Measurements from ENCODE around the gene FAM53B. TPM values are rescaled to one million over a fixed set of nuclear protein-coding genes. Genes with fewer than 3 reads are reported as not detected.

Gene FAM53B
- total RNA-seq, 4 donors from 2014 or later = 25.2 to 43.3 (median 34.7) TPM

GRCh38 chr10:124665980-124666379 is 78.2 kb downstream of the FAM53B start:
- intact Hi-C loops (cut with DNase I) = no loop called here
- Histone ChIP-seq H3K27me3 (no peaks in the 10 kb centered on the region), H3K9me3 (no peaks in the 10 kb centered on the region), H3K4me1 (peaks cover 31 to 61% (median 55%) of the 10 kb centered on the region in 4 donors), H3K36me3 (peaks cover 0 to 27% (median 13%) of the 10 kb centered on the region in 4 donors), H3K4me3 (no peak overlapping the region), H3K27ac (replicated peaks in 1 of 4) (no peak overlapping the region)
- WGBS = 88% methylated on average over 3 of the region's 3 CpGs
- no peak for TF ChIP-seq CTCF (IDR thresholded peaks at IDR 0.05)
- TF ChIP-seq POLR2A (IDR thresholded peaks at IDR 0.05; ENCODE audit: low read depth) = no peak
- no peak for TF ChIP-seq EP300 (IDR thresholded peaks at IDR 0.05)
- TF ChIP-seq POLR2AphosphoS5 (IDR thresholded peaks at IDR 0.05) = no peak
- DNase-seq (ENCODE audit: extremely low spot score) = no peak

GRCh38 chr10:124665558-124665957 is 78.6 kb downstream of the FAM53B start:
- intact Hi-C loops (cut with DNase I) = no loop called here
- no peak overlapping the region for H3K27ac ChIP-seq (replicated peaks in 1 of 4)
- H3K9me3 ChIP-seq = no peaks in the 10 kb centered on the region
- peaks cover 27 to 56% (median 51%) of the 10 kb centered on the region in 4 donors for H3K4me1 ChIP-seq
- TF ChIP-seq CTCF (IDR thresholded peaks at IDR 0.05) (no peak), POLR2AphosphoS5 (IDR thresholded peaks at IDR 0.05) (no peak), EP300 (IDR thresholded peaks at IDR 0.05) (no peak), POLR2A (IDR thresholded peaks at IDR 0.05; ENCODE audit: low read depth) (no peak)
- no peaks in the 10 kb centered on the region for H3K27me3 ChIP-seq
- H3K36me3 ChIP-seq = peaks cover 0 to 27% (median 13%) of the 10 kb centered on the region in 4 donors
- DNase-seq (ENCODE audit: extremely low spot score) = no peak
- H3K4me3 ChIP-seq = no peak overlapping the region
- WGBS = 81% methylated on average over 6 of the region's 8 CpGs

- intact Hi-C loops (cut with DNase I) = no loop called here
- no peak overlapping the region for H3K27ac ChIP-seq (replicated peaks in 1 of 4)
- peaks cover 23 to 56% (median 46%) of the 10 kb centered on the region in 4 donors for H3K4me1 ChIP-seq
Observed at GRCh38 chr10:124665091-124665490, 79.1 kb downstream of the FAM53B start.

GRCh38 chr10:124663766-124664360 is 80.3 kb downstream of the FAM53B start:
- no peak overlapping the region for H3K4me3 ChIP-seq
- intact Hi-C loops (cut with DNase I) = no loop called here
- no peak overlapping the region for H3K27ac ChIP-seq (replicated peaks in 1 of 4)
- DNase-seq (ENCODE audit: extremely low spot score) = no peak
- peaks cover 0 to 22% (median 13%) of the 10 kb centered on the region in 4 donors for H3K36me3 ChIP-seq
- WGBS = 91% methylated on average over 4 of the region's 11 CpGs
- no peaks in the 10 kb centered on the region for H3K9me3 ChIP-seq
- TF ChIP-seq POLR2AphosphoS5 (IDR thresholded peaks at IDR 0.05) = no peak
- no peak for TF ChIP-seq CTCF (IDR thresholded peaks at IDR 0.05)
- no peak for TF ChIP-seq POLR2A (IDR thresholded peaks at IDR 0.05; ENCODE audit: low read depth)
- H3K4me1 ChIP-seq = peaks cover 21 to 56% (median 43%) of the 10 kb centered on the region in 4 donors
- no peaks in the 10 kb centered on the region for H3K27me3 ChIP-seq

More at GRCh38 chr10:124665091-124665490, 79.1 kb downstream of the FAM53B start:
- peaks cover 0 to 27% (median 13%) of the 10 kb centered on the region in 4 donors for H3K36me3 ChIP-seq
- no peaks in the 10 kb centered on the region for H3K9me3 ChIP-seq
- no peak for DNase-seq (ENCODE audit: extremely low spot score)
- 100% methylated on average over 2 of the region's 2 CpGs for WGBS
- TF ChIP-seq EP300 (IDR thresholded peaks at IDR 0.05) = no peak
- no peak for TF ChIP-seq POLR2AphosphoS5 (IDR thresholded peaks at IDR 0.05)
- no peak for TF ChIP-seq CTCF (IDR thresholded peaks at IDR 0.05)
- no peak for TF ChIP-seq POLR2A (IDR thresholded peaks at IDR 0.05; ENCODE audit: low read depth)
- no peaks in the 10 kb centered on the region for H3K27me3 ChIP-seq
- H3K4me3 ChIP-seq = no peak overlapping the region

GRCh38 chr10:124663228-124663627 is 81.0 kb downstream of the FAM53B start:
- peaks cover 0 to 22% (median 13%) of the 10 kb centered on the region in 4 donors for H3K36me3 ChIP-seq
- H3K4me3 ChIP-seq = no peak overlapping the region
- H3K27me3 ChIP-seq = no peaks in the 10 kb centered on the region
- TF ChIP-seq POLR2A (IDR thresholded peaks at IDR 0.05; ENCODE audit: low read depth) (no peak), CTCF (IDR thresholded peaks at IDR 0.05) (no peak), POLR2AphosphoS5 (IDR thresholded peaks at IDR 0.05) (no peak), EP300 (IDR thresholded peaks at IDR 0.05) (no peak)
- no peaks in the 10 kb centered on the region for H3K9me3 ChIP-seq
- intact Hi-C loops (cut with DNase I) = no loop called here
- H3K4me1 ChIP-seq = peaks cover 15 to 53% (median 39%) of the 10 kb centered on the region in 4 donors
- no peak overlapping the region for H3K27ac ChIP-seq (replicated peaks in 1 of 4)
- WGBS = 75% methylated on average over 2 of the region's 8 CpGs
- no peak for DNase-seq (ENCODE audit: extremely low spot score)

Data from esophagus muscularis mucosa (tissue), 4 donors.